ENCODE measurements around the gene RET.
"Not testable (repeated sequence)": the region's sequence is repeated elsewhere in the genome, so short reads cannot be mapped to it uniquely, and the experiment has no call there.

Gene RET

DNA sequence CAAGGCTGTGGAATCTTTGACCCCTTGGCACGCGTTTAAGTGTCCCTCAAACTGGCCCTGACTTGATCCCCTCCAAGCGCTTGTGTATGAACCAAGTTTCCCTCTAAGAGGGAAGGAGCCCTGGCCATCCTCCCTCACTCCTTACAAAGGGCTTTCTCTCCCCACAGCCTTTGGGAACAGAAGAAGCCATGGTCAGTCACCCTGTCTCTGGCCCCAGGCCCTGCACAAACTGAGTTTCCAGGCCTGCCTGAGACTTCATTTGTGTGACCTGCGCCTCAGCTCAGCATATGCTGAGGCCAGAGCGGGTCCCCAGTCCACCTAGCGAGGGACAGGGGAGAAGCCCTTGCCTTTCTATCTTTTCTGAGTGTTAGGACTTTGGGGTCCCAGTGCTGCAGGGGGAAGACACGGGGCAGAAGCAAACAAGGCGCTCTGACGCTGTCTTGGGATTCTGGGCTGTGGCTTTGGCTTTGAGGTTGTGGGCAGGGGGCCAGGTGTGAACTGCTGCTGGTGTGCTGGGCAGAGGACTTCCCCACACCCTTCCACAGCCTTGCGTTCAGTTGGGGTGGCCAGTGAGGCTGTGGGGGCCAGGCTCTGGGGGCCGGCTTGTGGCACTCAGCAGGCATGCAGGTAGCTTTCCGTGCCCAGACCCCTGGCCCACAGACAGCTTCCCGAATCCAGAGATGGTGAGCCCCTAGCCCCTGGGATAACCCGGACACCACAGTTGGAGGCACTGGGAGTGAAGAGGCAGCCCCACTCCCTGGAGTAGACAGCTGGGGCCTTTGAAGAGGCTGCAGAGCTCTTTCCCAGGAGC, 1.5 kb downstream of the RET start:
- no peak for DNase-seq (ENCODE audit: low spot score)

DNA sequence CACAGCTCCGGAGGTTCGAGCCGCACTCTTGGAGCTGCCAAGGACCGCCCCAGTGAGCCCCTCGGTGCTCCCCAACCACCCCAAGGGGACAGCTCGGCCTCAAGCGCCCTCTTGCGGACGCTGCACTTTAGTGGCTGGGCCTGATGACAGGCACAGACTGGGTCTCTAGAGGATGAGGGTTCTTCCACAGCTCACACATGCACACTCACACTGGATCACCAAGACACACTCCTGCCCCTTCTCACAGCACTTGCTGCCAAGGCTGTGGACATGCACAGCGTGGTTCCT, 2.1 kb downstream of the RET start:
- peak; percentile 78 for DNase-seq (ENCODE audit: low spot score)

DNA sequence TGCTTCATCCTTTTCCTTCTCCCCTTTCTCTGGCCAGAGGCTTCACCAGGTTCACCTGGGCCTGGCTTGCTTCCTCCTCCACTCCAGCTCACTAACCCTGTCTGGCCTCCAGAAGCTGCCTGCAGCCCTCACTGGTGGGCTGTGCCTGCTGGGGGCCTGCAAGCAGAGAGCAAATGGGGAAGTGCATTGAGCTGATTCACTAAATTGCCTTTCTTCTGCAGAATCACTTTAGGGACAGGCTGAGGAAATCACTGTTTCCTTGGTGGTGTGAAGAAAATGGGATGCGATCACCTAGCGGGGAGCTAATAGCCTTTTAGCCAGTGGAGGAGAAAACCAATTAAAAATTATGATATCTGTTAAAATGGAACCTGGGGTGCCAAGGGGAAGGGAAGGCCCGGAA, 3.0 kb downstream of the RET start:
- DNase-seq (ENCODE audit: low spot score), result no peak

- no peak for DNase-seq (ENCODE audit: low spot score)
These were observed 5.2 kb downstream of the RET start for GRCh38 chr10:43082087-43082486.

- no peak for DNase-seq (ENCODE audit: low spot score)
These were observed 5.9 kb downstream of the RET start for GRCh38 chr10:43082746-43083145.

DNA sequence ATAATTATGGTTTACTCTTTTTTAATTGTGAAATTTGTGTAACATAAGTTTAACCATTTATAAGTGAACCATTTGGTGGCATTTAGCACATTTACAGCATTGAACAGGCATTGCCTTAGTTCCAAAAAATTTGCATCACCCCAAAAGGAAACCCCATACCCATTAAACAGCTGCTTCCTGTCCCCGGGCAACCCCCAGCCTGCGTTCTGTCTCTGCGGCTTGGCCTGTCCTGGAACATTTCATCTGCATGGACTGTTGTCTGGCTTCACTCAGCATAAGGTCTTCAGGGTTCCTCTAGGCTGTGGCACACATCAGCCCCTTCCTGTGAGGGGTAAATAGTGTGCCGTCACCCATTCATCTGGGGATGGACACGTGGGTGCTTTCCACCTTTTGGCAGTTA, 6.9 kb downstream of the RET start:
- no peak for DNase-seq (ENCODE audit: low spot score)

DNA sequence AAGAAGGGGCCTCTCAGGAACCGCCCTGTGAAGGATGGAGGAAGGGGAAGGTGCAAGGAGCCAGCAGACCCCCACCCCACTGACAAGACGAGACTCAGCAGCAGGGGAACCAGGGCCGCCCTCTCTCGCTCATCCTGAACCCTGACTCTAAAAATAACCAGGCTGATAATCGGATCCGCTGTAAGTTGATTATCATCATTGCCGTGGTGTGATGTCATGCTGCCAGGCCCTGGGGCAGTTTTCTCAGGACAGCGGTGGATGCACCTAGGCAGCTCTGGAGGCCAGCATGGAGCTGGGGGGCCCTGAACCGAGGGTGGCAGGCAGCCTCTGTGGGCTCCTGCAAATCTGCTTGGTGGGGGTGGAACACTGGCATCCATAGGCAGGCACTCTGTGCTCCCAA, 7.9 kb downstream of the RET start:
- no peak for DNase-seq (ENCODE audit: low spot score)

DNA sequence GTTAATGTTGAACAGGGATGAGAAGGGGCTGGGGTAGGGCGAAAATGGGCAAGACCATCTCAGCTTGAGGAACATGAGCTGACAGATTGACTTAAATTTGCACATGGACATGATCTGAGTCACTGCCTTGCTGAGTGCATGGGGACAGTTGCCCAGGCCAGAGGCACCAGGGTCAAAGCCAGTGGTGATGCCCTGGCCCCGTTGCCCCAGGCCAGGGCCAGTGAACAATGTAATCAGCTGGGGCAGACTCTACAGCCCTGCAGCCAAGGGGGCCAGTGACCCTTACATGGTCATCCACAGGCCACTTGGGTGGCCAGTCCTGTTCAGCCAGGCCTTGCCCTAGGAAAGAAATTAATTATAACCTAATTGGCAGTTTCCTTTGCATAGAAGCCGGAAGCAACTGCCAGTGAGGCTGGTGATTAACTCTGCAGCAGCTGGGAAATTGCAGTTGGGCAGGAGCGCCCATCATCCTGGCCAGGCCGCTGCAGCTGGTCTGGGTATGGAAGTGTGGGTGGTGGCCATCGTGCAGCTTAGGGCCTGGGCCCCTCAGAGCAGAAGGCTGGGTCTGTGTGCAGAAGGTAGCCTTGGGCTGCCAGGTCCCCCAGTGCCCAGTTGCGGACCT, 9.6 kb downstream of the RET start:
- no peak for DNase-seq (ENCODE audit: low spot score)

GRCh38 chr10:43089519-43089918, 12.7 kb downstream of the RET start:
- no peak for DNase-seq (ENCODE audit: low spot score)

DNA sequence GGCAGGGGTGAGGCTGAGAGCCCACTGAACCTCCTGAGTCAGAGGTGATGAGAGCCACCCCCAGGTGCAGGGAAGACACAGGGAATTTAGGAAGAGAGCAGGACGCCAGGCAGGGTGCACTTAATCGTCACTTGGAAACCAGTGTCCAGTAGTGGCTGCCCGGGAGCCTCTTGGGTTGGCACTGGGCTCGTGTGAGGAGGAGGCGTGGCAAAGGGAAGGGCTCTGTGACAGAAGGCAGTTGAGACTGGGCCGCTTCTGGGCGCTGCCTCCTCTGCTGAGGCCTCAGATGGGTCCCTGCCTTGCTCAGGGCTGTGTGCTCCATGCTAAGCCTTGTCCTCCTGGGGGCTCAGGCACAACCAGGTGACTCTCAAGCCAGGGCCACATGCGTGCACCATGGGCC, 13.3 kb downstream of the RET start:
- no peak for DNase-seq (ENCODE audit: low spot score)

GRCh38 chr10:43090664-43091063, 13.8 kb downstream of the RET start:
- DNase-seq (ENCODE audit: low spot score), result no peak

- DNase-seq (ENCODE audit: low spot score), result no peak
These were observed 15.0 kb downstream of the RET start for GRCh38 chr10:43091846-43092245.

- DNase-seq (ENCODE audit: low spot score), result peak; percentile 64
These were observed 16.7 kb downstream of the RET start for GRCh38 chr10:43093423-43094076.

- DNase-seq (ENCODE audit: low spot score), result no peak
These were observed 17.2 kb downstream of the RET start for GRCh38 chr10:43094085-43094484.

GRCh38 chr10:43099339-43099738, 22.5 kb downstream of the RET start:
- not testable (repeated sequence) for DNase-seq (ENCODE audit: low spot score)

DNA sequence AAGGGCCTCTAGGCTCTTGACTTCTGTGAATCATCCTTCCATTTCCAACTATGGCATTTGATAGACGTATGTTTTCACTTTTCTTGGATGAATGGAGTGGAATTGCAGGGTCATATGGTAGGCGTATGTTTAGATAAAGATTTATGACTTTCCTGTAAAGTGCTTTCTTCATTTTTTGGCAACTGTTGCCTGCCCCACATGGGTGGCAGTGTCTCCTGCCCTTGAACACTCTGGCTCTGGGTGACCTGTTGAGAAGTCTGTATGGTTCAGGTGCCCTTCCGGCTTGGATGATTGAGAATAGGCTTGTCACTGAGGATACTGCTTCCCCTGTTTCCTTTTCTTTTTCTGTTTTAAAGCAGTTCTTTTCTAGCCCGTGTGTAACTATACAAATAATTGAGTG, 23.1 kb downstream of the RET start:
- DNase-seq (ENCODE audit: low spot score), result no peak

DNA sequence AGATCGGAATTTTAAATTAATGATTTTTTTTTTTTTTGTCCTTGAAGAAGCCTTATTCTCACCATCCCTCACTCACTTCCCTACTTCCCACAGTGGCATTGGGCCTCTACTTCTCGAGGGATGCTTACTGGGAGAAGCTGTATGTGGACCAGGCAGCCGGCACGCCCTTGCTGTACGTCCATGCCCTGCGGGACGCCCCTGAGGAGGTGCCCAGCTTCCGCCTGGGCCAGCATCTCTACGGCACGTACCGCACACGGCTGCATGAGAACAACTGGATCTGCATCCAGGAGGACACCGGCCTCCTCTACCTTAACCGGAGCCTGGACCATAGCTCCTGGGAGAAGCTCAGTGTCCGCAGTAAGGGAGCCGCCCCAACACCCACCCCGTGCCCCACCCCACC, 23.5 kb downstream of the RET start:
- no peak for DNase-seq (ENCODE audit: low spot score)

- no peak for DNase-seq (ENCODE audit: low spot score)
These were observed 25.4 kb downstream of the RET start for GRCh38 chr10:43102063-43102828.

DNA sequence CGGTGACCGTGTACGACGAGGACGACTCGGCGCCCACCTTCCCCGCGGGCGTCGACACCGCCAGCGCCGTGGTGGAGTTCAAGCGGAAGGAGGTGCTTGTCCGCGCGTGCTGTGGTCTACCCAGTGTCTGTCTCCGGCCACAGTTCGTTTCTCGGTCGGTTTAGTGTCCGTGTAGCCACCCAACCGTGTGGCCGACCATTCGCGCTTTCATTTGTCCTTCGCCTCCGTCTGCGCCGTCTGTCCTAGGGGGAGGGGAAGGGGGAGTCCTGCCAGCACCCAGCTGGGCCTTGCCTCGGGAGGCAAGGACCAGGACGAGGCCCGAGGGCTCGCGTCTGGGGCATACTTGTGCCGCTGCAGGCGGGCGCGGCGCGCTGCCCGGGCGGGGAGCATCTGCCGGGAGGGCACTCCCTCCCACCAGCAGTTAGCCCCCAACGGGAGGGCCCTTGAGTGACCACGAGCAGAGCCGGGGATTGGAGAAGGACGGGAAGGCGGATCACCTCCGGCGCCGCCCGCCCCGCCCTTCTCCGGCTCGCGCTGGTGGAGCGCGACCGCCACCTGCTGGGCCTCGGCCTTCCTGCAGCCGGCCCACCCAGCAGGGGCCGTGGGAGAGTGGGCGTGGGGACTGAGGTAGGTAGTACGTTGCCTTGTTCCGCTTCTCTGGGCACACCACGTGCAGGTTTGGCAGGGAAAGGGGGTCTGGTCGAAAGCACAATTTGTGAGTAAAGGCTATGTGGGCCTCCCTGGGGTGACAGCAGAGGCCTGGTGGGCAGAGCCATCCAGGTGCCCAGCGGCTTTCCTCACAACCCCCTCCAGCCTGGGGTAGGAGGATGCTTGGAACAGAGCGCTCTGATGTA, 28.5 kb downstream of the RET start:
- DNase-seq (ENCODE audit: low spot score), result peak; percentile 89

DNA sequence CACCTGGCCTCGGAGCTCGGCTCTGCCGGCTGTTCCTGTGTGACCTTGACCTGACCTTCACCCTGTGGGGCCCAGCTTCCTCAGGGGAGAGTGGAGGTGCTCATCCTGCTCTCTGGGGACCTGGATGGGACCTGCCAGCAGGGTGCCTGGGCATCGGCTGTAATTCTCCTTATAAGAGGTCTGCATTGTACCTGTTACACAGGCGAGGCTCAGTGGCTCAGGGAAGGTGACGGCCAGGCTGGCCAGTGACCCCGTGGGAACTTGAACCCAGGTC, 29.0 kb downstream of the RET start:
- DNase-seq (ENCODE audit: low spot score), result no peak

- DNase-seq (ENCODE audit: low spot score), result no peak
These were observed 29.6 kb downstream of the RET start for GRCh38 chr10:43106256-43107091.
